Inflammatory macrophage treated with lipopolysaccharide for 4 hours (primary cell): Measurements from ENCODE around the gene UBR3.
"Not testable (repeated sequence)": the region's sequence is repeated elsewhere in the genome, so short reads cannot be mapped to it uniquely, and the experiment has no call there.

Experiments
- DNase-seq: peaks from one replicate; pipeline ENCODE4 v3.0.0-alpha.2; 2020

The UBR3 gene

DNA sequence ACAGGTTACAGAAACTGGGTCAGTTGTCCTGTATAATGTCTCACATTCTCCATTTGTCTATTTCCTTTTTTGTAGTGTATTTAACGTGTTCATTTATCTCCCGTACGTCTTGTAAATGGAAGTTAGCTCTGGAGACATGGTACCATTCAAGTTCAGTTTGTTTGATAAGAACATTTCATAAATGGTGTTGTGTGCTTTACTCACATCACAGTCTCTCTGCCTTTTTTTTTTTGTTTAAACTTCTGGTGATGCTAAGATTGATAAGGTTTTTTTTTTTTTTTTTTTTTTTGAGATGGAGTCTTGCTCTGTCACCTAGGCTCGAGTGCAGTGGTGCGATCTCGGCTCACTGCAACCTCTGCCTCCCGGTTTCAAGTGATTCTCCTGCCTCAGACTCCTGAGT lies 41.7 kb downstream of the UBR3 start:
- DNase-seq, result no peak

DNA sequence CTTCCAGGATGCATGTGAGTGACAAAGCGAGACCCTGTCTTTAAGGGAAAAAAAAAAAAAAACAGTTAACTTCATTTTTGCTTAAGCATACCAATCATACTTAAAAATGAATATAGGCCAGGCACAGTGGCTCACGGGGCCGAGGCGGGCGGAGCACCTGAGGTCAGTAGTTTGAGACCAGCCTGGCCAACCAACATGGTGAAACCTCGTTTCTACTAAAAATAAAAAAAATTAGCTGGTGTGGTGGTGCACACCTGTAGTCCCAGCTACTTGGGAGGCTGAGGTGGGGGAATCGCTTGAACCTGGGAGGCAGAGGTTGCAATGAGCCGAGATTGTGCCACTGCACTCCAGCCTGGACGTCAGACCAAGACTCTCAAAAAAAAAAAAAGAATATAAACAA lies 44.1 kb downstream of the UBR3 start:
- not testable (repeated sequence) for DNase-seq

DNA sequence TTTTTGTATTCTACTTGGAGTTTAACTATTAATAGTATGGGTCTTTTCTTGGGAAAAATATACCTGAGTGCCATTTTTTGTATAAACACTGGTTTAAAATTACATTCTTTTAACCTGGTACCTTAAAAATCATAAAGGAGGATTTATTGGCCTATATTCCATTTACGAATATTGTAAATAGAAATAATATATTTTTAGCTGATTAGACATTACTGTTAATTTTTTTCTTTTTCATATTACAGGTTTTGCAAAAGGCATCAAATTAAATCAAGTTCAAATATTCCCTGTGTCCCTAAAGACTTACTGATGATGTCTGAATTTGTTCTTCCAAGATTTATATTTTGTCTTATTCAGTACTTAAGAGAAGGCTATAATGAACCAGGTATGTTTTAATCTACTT lies 44.7 kb downstream of the UBR3 start:
- DNase-seq, result no peak

DNA sequence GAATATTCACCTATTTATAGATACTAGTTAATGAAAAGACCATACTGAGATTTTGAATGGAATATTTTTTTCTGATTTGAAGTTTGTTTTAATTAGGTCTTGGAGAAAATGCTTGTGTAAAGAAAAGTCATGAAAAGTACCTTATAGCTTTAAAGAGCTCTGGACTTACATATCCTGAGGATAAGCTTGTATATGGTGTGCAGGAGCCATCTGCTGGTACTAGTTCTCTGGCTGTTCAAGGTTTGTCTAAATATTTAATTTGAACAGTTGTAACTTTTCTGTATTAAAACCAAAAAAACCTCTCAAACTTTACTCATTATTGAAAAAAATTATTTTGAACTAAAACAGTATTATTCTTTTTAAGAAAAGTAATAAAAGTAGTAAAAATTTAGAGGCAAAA lies 50.1 kb downstream of the UBR3 start:
- DNase-seq, result peak; percentile 15

GRCh38 chr2:169887120-169887519 lies 59.9 kb downstream of the UBR3 start:
- no peak for DNase-seq

GRCh38 chr2:169891593-169892298 lies 64.5 kb downstream of the UBR3 start:
- DNase-seq, result no peak

- no peak for DNase-seq
Measured at GRCh38 chr2:169892951-169893350, 65.7 kb downstream of the UBR3 start.

DNA sequence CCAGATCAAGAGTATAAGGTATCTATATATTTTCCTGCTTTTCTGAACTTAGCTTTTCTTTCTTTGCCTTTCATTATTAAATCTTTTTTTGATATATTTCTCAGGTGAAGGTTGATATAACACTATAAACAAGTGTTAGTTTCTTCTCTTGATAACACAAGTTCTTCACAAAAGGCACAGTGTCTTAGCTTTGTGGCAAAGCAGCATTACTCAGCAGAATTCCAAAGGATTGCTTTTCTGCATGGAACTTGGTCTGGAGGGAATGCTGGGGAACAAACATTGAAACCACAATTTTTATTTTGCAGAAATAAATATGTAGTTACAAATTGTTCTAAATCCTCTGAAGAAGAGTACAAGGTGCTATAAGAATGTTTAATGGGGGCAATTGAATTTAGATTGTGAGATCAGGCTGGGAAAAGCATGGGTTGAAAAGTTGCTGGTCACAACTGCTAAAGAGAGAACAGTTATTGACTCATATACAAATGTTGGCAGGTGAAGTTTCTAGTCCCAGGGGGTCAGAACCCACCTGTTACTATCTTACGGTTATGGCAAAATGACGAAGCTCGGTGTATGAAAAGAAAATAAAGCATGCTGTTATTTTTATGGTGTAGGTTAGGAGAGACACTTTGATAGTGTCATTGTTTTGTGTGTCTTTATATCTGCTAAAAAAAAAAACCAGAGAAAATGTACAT lies 68.2 kb downstream of the UBR3 start:
- DNase-seq, result no peak

- DNase-seq, result no peak
Measured at GRCh38 chr2:169897834-169898233, 70.6 kb downstream of the UBR3 start.

DNA sequence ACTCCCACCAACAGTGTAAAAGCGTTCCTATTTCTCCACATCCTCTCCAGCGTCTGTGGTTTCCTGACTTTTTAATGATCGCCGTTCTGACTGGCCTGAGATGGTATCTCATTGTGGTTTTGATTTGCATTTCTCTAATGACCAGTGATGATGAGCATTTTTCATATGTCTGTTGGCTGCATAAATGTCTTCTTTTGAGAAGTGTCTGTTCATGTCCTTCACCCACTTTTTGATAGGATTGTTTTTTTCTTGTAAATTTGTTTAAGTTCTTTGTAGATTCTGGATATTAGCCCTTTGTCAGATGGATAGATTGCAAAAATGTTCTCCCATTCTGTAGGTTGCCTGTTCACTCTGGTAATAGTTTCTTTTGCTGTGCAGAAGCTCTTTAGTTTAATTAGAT lies 72.8 kb downstream of the UBR3 start:
- not testable (repeated sequence) for DNase-seq

- no peak for DNase-seq
Measured at GRCh38 chr2:169900686-169901085, 73.4 kb downstream of the UBR3 start.

- DNase-seq, result no peak
Measured at GRCh38 chr2:169906731-169907130, 79.5 kb downstream of the UBR3 start.

- no peak for DNase-seq
Measured at GRCh38 chr2:169909376-169909775, 82.1 kb downstream of the UBR3 start.

DNA sequence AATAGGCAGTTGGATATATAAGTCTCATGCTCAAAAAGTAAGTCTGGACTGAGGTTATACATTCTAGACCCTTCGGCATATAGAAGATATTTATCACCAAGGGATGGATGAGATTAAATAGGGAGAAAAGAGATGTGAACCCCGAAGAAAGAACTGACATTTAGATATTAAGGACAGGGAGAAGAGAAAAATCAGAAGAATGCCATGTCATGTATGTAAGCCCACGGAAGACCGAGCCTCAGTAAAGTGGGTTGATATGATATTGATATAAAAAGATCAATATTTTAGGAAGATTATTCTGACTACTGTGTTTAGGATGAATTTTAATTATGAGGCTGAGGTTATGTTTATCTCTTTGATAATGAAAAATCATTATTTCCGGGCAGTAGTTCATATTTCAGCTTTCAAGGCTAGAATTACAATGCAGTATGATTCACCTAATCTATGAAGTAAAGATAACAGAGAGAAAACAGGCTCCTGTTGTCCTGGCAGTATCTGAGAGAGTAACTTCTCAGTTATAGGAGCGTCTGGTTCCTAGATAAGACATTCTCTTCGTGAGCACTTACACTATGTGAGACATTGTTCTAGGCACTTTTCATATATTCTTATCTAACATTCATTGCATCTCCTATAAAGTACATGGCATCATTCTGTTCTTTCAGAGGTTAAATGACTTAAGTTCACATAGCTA lies 83.0 kb downstream of the UBR3 start:
- DNase-seq, result no peak

GRCh38 chr2:169911119-169911518 lies 83.9 kb downstream of the UBR3 start:
- no peak for DNase-seq

DNA sequence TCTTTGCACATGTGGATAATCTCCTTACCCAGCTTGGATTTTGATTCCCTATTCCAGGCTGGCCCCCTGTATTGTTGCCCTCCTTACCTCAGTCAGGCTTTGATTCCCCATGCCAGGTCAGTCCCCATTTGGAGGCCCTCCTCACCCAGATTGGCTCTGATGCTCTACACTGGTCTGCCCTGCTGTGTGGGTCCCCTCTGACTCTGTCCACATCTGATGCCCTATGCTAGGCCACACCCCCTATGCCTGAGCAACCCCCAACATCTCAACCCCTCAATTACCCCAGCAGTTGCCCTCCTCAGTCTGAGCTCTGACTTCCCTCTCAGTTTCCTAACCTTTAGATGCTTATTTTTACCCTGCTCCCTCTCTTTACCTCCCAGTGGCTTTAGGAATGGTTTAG lies 89.4 kb downstream of the UBR3 start:
- no peak for DNase-seq

- no peak for DNase-seq
Measured at GRCh38 chr2:169923977-169924376, 96.7 kb downstream of the UBR3 start.

DNA sequence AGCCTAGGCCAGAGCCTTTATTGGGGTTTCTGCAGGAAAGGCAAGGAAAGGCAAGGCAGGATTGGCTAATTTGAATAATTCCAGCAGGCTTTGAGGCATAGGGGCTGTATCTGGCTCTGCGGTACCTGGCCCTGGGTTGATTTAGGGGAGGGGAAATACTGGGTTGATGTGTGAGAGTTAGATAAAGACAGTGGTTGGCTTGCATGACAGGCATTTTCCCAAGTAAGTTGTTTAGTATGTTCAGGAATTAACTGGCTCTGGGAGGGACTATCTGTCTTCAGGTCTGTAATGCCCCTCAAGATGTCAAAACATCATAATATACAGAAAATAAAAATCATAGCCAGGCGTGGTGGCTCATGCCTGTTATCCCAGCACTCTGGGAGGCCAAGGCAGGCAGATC lies 98.7 kb downstream of the UBR3 start:
- no peak for DNase-seq

DNA sequence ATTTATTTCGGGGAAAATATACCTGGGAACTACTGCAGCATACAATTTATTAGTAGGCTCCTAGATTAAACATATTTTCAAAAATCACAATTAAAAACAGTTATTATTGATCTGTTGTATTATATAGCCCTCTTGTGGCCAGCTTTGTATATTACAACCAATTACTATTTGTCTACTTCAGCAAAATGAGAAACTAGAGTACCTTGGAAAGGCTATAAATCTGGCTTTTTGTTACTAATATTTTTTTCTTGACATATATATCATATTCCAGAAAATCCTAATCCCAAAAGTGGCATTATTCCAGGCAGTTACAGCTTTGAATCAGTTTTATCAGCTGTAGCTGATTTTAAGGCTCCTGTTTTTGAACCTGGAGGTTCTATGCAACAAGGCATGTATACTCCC lies 101.2 kb downstream of the UBR3 start:
- peak; percentile 55 for DNase-seq

- peak; percentile 46 for DNase-seq
Measured at GRCh38 chr2:169933124-169933711, 106.0 kb downstream of the UBR3 start.

GRCh38 chr2:169936652-169937051 lies 109.4 kb downstream of the UBR3 start:
- DNase-seq, result not testable (repeated sequence)

DNA sequence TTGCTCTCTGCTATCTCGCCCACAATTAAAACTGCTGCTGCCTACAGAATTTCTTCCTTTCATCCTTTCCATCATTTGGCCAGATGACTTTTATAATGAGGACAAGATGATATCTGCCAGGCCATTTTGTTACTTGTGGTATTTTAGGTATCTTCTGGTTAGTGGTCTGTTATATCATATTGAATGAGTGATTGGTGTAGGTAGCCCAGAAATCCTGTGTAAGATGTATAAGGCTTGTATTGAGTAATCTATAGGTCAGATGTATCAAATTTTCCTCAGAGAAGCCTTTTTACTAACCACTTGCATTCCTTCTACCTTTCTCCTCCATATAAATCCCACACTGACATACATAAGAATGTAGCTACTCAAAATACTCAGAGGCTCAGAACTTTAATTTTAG lies 118.3 kb downstream of the UBR3 start:
- DNase-seq, result no peak

GRCh38 chr2:169946092-169946491 lies 118.8 kb downstream of the UBR3 start:
- no peak for DNase-seq

DNA sequence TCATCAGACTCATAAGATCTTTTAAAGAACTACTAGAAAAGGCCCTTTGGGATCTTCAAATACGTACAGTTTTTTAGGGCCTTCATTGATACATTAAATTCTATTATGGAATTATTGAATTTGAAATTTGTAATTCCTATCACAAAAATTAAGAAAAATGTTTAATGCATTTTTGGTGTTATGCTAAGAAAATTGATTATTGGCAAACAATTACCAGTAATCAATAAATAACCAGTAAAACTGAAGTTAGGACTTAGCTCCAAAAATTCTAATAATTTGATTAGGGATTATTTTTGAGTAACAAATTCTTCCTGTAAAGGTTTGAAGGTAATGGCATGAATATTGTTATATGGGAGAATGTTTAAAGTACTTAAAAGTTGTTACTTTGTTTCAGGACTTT lies 119.3 kb downstream of the UBR3 start:
- no peak for DNase-seq
